Measurements from ENCODE around the gene TMEFF2. TPM values are rescaled to one million over a fixed set of nuclear protein-coding genes. Genes with fewer than 3 reads are reported as not detected.
"Not testable (repeated sequence)": the region's sequence is repeated elsewhere in the genome, so short reads cannot be mapped to it uniquely, and the experiment has no call there.

Gene TMEFF2
- total RNA-seq, 2 experiments from 2014 or later = not detected

- Mint-ChIP-seq H3K4me3 (no peak overlapping the region), H3K9me3 (no peaks in the 10 kb centered on the region), H3K4me1 (ENCODE audit: low read depth) (no peaks in the 10 kb centered on the region), H3K27ac (no peak overlapping the region), H3K27me3 (peaks cover 5% of the 10 kb centered on the region), H3K36me3 (no peaks in the 10 kb centered on the region)
- intact Hi-C loops (cut with micrococcal nuclease) = no loop called here
- POLR2A ChIA-PET = no interaction called here
- no peak for DNase-seq
- CTCF ChIA-PET = no interaction called here
These were observed 268.1 kb downstream of the TMEFF2 start for GRCh38 chr2:191926671-191927070.

GRCh38 chr2:191923652-191923997 lies 271.1 kb downstream of the TMEFF2 start:
- H3K9me3 Mint-ChIP-seq = no peaks in the 10 kb centered on the region
- H3K4me3 Mint-ChIP-seq = no peak overlapping the region
- peaks cover 2% of the 10 kb centered on the region for H3K27me3 Mint-ChIP-seq
- H3K27ac Mint-ChIP-seq = no peak overlapping the region
- intact Hi-C loops (cut with micrococcal nuclease) = no loop called here
- ChIA-PET CTCF (no interaction called here), POLR2A (no interaction called here)
- H3K36me3 Mint-ChIP-seq = no peaks in the 10 kb centered on the region
- no peaks in the 10 kb centered on the region for H3K4me1 Mint-ChIP-seq (ENCODE audit: low read depth)
- DNase-seq = no peak

GRCh38 chr2:191922736-191923651 lies 271.7 kb downstream of the TMEFF2 start:
- intact Hi-C loops (cut with micrococcal nuclease) = no loop called here
- Mint-ChIP-seq H3K4me1 (ENCODE audit: low read depth) (no peaks in the 10 kb centered on the region), H3K27me3 (peaks cover 2% of the 10 kb centered on the region), H3K9me3 (no peaks in the 10 kb centered on the region), H3K27ac (no peak overlapping the region), H3K4me3 (no peak overlapping the region), H3K36me3 (no peaks in the 10 kb centered on the region)
- ChIA-PET CTCF (no interaction called here), POLR2A (no interaction called here)
- no peak for DNase-seq

GRCh38 chr2:191921650-191922049 lies 273.1 kb downstream of the TMEFF2 start:
- POLR2A ChIA-PET; CTCF ChIA-PET; DNase-seq; H3K27ac Mint-ChIP-seq; intact Hi-C loops (cut with micrococcal nuclease); H3K4me1 Mint-ChIP-seq (ENCODE audit: low read depth); H3K9me3 Mint-ChIP-seq; H3K36me3 Mint-ChIP-seq; H3K4me3 Mint-ChIP-seq; H3K27me3 Mint-ChIP-seq: not testable (repeated sequence)

GRCh38 chr2:191920502-191920901 lies 274.2 kb downstream of the TMEFF2 start:
- Mint-ChIP-seq H3K36me3 (no peaks in the 10 kb centered on the region), H3K27ac (no peak overlapping the region), H3K4me1 (ENCODE audit: low read depth) (no peaks in the 10 kb centered on the region), H3K9me3 (no peaks in the 10 kb centered on the region), H3K27me3 (peaks cover 5% of the 10 kb centered on the region), H3K4me3 (no peak overlapping the region)
- POLR2A ChIA-PET = no interaction called here
- CTCF ChIA-PET = no interaction called here
- no peak for DNase-seq
- intact Hi-C loops (cut with micrococcal nuclease) = no loop called here

- Mint-ChIP-seq H3K36me3 (no peaks in the 10 kb centered on the region), H3K27ac (no peak overlapping the region), H3K4me1 (ENCODE audit: low read depth) (no peaks in the 10 kb centered on the region), H3K4me3 (no peak overlapping the region), H3K9me3 (no peaks in the 10 kb centered on the region), H3K27me3 (peaks cover 6% of the 10 kb centered on the region)
- ChIA-PET CTCF (interaction anchor here (0.7 kb wide), 1 partner anchor 1836 kb away, joined by 5 read pairs; no protein-coding TSS in a partner anchor), POLR2A (no interaction called here)
- DNase-seq = no peak
- intact Hi-C loops (cut with micrococcal nuclease) = no loop called here
These were observed 276.6 kb downstream of the TMEFF2 start for GRCh38 chr2:191917967-191918651.

- Mint-ChIP-seq H3K27me3 (peaks cover 6% of the 10 kb centered on the region), H3K9me3 (no peaks in the 10 kb centered on the region), H3K36me3 (no peaks in the 10 kb centered on the region), H3K4me3 (no peak overlapping the region), H3K4me1 (ENCODE audit: low read depth) (no peaks in the 10 kb centered on the region), H3K27ac (no peak overlapping the region)
- DNase-seq = no peak
- POLR2A ChIA-PET = no interaction called here
- intact Hi-C loops (cut with micrococcal nuclease) = no loop called here
- CTCF ChIA-PET = no interaction called here
These were observed 277.3 kb downstream of the TMEFF2 start for GRCh38 chr2:191917430-191917881.

GRCh38 chr2:191916826-191917225 lies 277.9 kb downstream of the TMEFF2 start:
- H3K4me3 Mint-ChIP-seq = no peak overlapping the region
- no peaks in the 10 kb centered on the region for H3K4me1 Mint-ChIP-seq (ENCODE audit: low read depth)
- no peak overlapping the region for H3K27ac Mint-ChIP-seq
- no peak for DNase-seq
- no peaks in the 10 kb centered on the region for H3K36me3 Mint-ChIP-seq
- H3K9me3 Mint-ChIP-seq = no peaks in the 10 kb centered on the region
- intact Hi-C loops (cut with micrococcal nuclease) = no loop called here
- ChIA-PET POLR2A (no interaction called here), CTCF (no interaction called here)
- peaks cover 6% of the 10 kb centered on the region for H3K27me3 Mint-ChIP-seq

GRCh38 chr2:191915750-191916149 lies 279.0 kb downstream of the TMEFF2 start:
- Mint-ChIP-seq H3K27ac (no peak overlapping the region), H3K4me1 (ENCODE audit: low read depth) (no peaks in the 10 kb centered on the region), H3K9me3 (no peaks in the 10 kb centered on the region), H3K27me3 (peaks cover 6% of the 10 kb centered on the region), H3K4me3 (no peak overlapping the region), H3K36me3 (no peaks in the 10 kb centered on the region)
- ChIA-PET POLR2A (no interaction called here), CTCF (no interaction called here)
- DNase-seq = no peak
- intact Hi-C loops (cut with micrococcal nuclease) = no loop called here

GRCh38 chr2:191913796-191914195 lies 280.9 kb downstream of the TMEFF2 start:
- DNase-seq = no peak
- intact Hi-C loops (cut with micrococcal nuclease) = no loop called here
- no peak overlapping the region for H3K27ac Mint-ChIP-seq
- peaks cover 3% of the 10 kb centered on the region for H3K4me1 Mint-ChIP-seq (ENCODE audit: low read depth)
- ChIA-PET POLR2A (no interaction called here), CTCF (no interaction called here)
- H3K36me3 Mint-ChIP-seq = no peaks in the 10 kb centered on the region
- peaks cover 5% of the 10 kb centered on the region for H3K27me3 Mint-ChIP-seq
- no peaks in the 10 kb centered on the region for H3K9me3 Mint-ChIP-seq
- no peak overlapping the region for H3K4me3 Mint-ChIP-seq

- POLR2A ChIA-PET = no interaction called here
- no peak overlapping the region for H3K4me3 Mint-ChIP-seq
- no peaks in the 10 kb centered on the region for H3K36me3 Mint-ChIP-seq
- no peak for DNase-seq
- CTCF ChIA-PET = no interaction called here
- H3K27ac Mint-ChIP-seq = no peak overlapping the region
- intact Hi-C loops (cut with micrococcal nuclease) = no loop called here
- peaks cover 2% of the 10 kb centered on the region for H3K27me3 Mint-ChIP-seq
- no peaks in the 10 kb centered on the region for H3K9me3 Mint-ChIP-seq
- peaks cover 3% of the 10 kb centered on the region for H3K4me1 Mint-ChIP-seq (ENCODE audit: low read depth)
These were observed 282.0 kb downstream of the TMEFF2 start for GRCh38 chr2:191912764-191913163.

- no peak for DNase-seq
- Mint-ChIP-seq H3K4me1 (ENCODE audit: low read depth) (peaks cover 3% of the 10 kb centered on the region), H3K27ac (no peak overlapping the region), H3K27me3 (peaks cover 1% of the 10 kb centered on the region), H3K36me3 (no peaks in the 10 kb centered on the region), H3K9me3 (no peaks in the 10 kb centered on the region), H3K4me3 (no peak overlapping the region)
- CTCF ChIA-PET = no interaction called here
- POLR2A ChIA-PET = no interaction called here
- intact Hi-C loops (cut with micrococcal nuclease) = no loop called here
These were observed 284.2 kb downstream of the TMEFF2 start for GRCh38 chr2:191910518-191910917.

- DNase-seq = no peak
- Mint-ChIP-seq H3K9me3 (no peaks in the 10 kb centered on the region), H3K4me3 (no peak overlapping the region), H3K27me3 (peaks cover 1% of the 10 kb centered on the region), H3K36me3 (no peaks in the 10 kb centered on the region), H3K27ac (no peak overlapping the region), H3K4me1 (ENCODE audit: low read depth) (peaks cover 3% of the 10 kb centered on the region)
- POLR2A ChIA-PET = no interaction called here
- CTCF ChIA-PET = no interaction called here
- intact Hi-C loops (cut with micrococcal nuclease) = no loop called here
These were observed 285.9 kb downstream of the TMEFF2 start for GRCh38 chr2:191908874-191909273.

All from activated CD4-positive, alpha-beta memory T cell treated with anti-CD3 and anti-CD28 coated beads for 36 hours (primary cell).